ENCODE results near the gene PMAIP1.
"Not testable (repeated sequence)": the region's sequence is repeated elsewhere in the genome, so short reads cannot be mapped to it uniquely, and the experiment has no call there.

Gene PMAIP1

DNA sequence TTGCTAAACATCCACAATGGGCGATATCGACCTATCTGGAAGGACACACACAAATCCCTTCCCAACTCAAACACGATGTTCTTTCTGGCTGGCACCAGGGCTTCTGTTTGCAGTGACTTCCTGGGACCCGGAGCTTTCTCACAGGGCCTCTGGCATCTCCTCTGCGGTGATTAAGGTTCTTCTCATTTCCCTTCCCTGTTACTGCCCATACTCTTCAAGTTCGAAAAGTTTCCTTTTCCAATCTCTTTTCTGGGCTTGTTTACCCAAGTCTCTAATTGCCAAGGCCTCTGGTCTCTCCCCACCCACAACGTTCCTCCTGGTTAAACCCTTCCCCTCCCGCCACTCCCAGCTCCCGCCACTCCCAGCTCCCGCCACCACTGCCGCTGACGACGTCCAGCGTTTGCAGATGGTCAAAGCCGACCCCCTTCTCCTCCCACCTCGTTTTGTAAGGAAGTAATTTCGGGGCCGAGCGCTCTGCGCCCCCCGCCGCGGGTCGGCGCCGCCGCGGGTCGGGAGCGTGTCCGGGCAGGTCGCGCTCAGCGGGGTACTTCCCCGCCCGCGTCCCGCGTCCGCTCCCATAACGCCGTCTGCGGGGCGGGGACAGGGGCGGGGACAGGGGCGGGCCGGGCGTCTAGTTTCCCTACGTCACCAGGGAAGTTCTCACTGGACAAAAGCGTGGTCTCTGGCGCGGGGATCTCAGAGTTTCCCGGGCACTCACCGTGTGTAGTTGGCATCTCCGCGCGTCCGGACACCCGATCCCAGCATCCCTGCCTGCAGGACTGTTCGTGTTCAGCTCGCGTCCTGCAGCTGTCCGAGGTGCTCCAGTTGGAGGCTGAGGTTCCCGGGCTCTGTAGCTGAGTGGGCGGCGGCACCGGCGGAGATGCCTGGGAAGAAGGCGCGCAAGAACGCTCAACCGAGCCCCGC, at the start of gene PMAIP1:
TSS of gene PMAIP1 (plus strand) at position 699 of the 924 bp plus-strand sequence. CDS start at position 881, 182 bp downstream.
- peak; percentile 87 for DNase-seq
- H3K27me3 Mint-ChIP-seq: no peaks in the 10 kb centered on the region
- H3K36me3 Mint-ChIP-seq (ENCODE audit: low read depth): peaks cover 40% of the 10 kb centered on the region
- peak within 1 kb of the TSS; percentile 97 for H3K4me3 Mint-ChIP-seq
- H3K9me3 Mint-ChIP-seq: no peaks in the 10 kb centered on the region
- ATAC-seq: peak; percentile 79
- peak within 1 kb of the TSS; percentile 97 for H3K27ac Mint-ChIP-seq
- peaks cover 35% of the 10 kb centered on the region for H3K4me1 Mint-ChIP-seq

DNA sequence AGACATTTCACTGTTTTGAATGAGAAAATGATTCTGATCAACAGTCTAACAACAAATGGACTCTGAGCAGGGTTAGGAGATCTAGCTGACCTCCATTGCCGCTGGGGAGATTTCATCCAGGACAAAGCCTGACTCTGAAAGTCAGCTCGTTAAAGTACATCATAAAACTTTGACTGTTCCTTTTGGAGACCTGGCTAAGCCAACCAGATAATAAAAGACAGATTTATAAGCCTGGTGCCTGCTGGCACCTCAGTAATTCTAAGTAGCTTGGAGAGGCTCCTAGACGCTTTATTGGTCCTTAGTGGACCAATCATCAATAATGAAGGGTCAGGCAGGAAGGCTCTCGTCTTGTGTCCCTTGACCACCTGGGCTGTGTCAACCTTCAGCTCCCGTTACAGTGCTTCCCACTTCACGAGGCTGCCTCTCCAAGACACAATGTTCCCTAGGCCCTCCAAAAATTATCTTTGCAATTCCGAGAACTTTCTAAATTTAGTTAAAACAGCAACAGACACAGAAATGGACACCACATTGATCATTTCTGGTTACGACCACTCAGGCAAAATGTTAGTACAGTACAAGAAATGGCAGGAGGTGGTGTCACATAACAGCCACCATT, 47.9 kb upstream of the PMAIP1 start:
- peaks cover 15% of the 10 kb centered on the region for H3K4me1 Mint-ChIP-seq
- H3K27ac Mint-ChIP-seq: no peak overlapping the region
- ATAC-seq: no peak

DNA sequence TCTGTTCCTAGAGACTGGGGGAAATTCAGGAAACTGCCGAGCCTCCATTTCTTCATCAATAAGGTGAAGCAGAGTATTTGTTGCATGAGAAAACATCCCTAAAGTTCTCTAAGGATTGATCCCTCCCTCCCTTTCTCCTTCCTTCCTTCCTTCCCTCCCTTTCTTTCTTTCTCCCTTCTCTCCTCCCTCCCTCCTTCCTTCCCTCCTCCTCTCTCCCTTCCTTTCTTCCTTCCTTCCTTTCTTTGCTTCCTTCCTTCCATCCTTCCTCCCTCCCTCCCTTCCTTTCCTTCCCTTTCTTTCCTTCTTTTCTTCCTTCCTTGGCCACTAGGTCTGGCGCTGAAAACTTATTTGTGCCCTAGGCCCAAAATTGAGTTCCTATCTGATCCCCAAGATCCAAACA, 47.2 kb upstream of the PMAIP1 start:
- no peak overlapping the region for H3K4me3 Mint-ChIP-seq
- no peaks in the 10 kb centered on the region for H3K36me3 Mint-ChIP-seq (ENCODE audit: low read depth)
- peaks cover 8% of the 10 kb centered on the region for H3K4me1 Mint-ChIP-seq
- no peak for ATAC-seq
- no peak for DNase-seq
- H3K27ac Mint-ChIP-seq: no peak overlapping the region
- no peaks in the 10 kb centered on the region for H3K9me3 Mint-ChIP-seq
- H3K27me3 Mint-ChIP-seq: peaks cover 2% of the 10 kb centered on the region

More for the DNA sequence above, 47.9 kb upstream of the PMAIP1 start:
- Mint-ChIP-seq H3K27me3 (peaks cover 2% of the 10 kb centered on the region), H3K4me3 (no peak overlapping the region), H3K9me3 (no peaks in the 10 kb centered on the region), H3K36me3 (ENCODE audit: low read depth) (no peaks in the 10 kb centered on the region)
- DNase-seq: no peak

DNA sequence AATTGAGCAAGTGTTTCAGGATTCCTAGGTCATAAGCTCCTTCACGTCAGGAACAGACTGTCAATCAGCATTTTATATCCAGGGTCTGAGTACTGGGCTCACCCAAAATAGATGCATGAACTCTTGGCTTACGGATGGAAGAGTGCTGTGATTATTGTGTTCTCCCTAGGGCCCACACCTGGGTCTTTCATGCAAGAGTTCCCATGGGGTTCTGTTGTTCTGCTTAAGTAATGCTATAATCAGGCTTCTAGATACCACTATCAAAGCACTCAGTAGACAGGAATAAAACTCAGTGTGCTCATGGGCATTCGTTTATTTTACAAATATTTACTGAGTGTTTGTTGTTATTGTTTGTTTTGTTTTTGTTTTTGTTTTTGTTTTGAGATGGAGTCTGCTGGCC, 46.4 kb upstream of the PMAIP1 start:
- no peak overlapping the region for H3K4me3 Mint-ChIP-seq
- no peaks in the 10 kb centered on the region for H3K9me3 Mint-ChIP-seq
- DNase-seq (no peak), ATAC-seq (no peak)
- no peak overlapping the region for H3K27ac Mint-ChIP-seq
- H3K4me1 Mint-ChIP-seq: no peaks in the 10 kb centered on the region
- H3K36me3 Mint-ChIP-seq (ENCODE audit: low read depth): no peaks in the 10 kb centered on the region
- no peaks in the 10 kb centered on the region for H3K27me3 Mint-ChIP-seq

DNA sequence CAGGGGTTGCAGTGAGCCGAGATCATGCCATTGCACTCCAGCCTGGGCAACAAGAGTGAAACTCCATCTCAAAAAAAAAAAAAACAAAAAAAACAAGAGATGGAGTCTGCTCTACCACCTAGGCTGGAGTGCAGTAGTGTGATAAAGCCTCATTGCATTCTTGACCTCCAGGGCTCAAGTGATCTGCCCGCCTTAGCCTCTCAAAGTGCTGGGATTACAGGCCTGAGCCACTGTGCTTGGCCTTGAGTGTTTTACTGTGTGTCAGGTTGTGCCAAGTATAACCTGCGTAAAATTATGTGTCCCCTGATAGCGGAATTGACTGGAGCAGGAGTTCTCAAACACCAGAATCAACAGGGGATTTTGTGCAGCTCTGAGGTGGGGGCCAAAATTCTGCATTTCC, 45.8 kb upstream of the PMAIP1 start:
- not testable (repeated sequence) for H3K4me3 Mint-ChIP-seq; DNase-seq; H3K9me3 Mint-ChIP-seq; ATAC-seq; H3K36me3 Mint-ChIP-seq (ENCODE audit: low read depth); H3K27me3 Mint-ChIP-seq; H3K4me1 Mint-ChIP-seq; H3K27ac Mint-ChIP-seq

DNA sequence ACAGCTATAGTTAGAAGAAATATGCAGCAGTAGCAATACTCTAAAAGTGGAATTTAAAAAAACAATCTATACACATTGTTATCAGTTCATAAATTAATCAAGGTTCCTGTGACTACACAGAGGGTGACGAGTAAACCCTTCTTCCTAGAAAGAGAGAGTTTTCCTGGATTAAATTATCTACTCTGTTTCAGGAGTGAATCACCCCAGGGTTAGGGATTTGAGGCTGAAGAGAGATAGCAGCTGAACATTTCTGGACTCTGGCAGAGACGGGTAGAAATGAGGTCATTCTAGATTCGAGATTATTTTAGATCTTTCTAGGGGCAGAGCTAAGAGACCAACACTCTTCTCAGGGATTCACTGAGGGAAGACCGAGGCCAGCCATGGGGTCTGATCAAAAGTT, 38.8 kb upstream of the PMAIP1 start:
- H3K4me1 Mint-ChIP-seq: peaks cover 2% of the 10 kb centered on the region
- no peak overlapping the region for H3K4me3 Mint-ChIP-seq
- H3K27ac Mint-ChIP-seq: no peak overlapping the region
- ATAC-seq (no peak), DNase-seq (no peak)
- no peaks in the 10 kb centered on the region for H3K9me3 Mint-ChIP-seq
- no peaks in the 10 kb centered on the region for H3K36me3 Mint-ChIP-seq (ENCODE audit: low read depth)
- peaks cover 2% of the 10 kb centered on the region for H3K27me3 Mint-ChIP-seq

DNA sequence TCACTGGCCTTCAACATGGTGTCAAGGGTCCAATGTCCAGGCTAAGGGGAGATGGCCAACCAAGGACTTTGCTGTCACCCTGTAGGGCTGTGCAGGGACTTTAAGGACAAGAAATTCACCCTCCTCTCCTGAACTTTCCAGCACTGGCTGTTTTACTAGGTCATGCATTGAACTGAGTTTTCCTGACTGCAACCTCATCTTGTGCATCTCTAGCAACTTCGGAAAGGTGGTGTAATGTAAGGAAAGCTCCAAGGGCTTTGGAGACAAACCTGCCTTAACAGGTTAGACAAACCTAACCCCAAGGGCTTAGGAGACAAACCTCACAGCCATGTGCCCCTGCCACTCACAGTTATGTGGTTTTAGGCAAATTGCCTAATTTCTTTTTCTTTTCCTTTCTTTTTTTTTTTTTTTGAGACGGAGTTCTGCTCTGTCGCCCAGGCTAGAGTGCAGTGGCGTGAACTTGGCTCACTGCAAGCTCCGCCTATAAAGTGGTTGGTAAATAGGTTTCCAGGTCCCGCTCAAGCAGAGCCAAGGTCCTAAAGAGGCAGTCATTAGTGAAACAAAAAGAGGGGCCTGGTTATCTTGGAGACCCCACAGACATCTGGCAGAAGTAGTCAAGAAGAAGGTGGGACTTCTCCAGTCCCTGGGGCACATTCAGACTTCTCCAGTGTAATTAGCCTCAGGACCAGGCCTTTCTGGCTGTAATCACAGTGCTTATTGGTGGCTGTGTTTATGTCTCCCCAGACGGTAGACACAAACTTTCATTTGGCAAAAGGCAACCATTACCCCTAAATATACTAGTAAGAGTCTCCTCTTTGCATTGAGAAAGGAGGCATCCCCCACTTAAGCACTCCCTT, 37.6 kb upstream of the PMAIP1 start:
- Mint-ChIP-seq H3K4me3 (no peak overlapping the region), H3K27me3 (peaks cover 5% of the 10 kb centered on the region), H3K9me3 (no peaks in the 10 kb centered on the region), H3K27ac (no peak overlapping the region), H3K36me3 (ENCODE audit: low read depth) (no peaks in the 10 kb centered on the region), H3K4me1 (peaks cover 2% of the 10 kb centered on the region)
- ATAC-seq: no peak
- no peak for DNase-seq

DNA sequence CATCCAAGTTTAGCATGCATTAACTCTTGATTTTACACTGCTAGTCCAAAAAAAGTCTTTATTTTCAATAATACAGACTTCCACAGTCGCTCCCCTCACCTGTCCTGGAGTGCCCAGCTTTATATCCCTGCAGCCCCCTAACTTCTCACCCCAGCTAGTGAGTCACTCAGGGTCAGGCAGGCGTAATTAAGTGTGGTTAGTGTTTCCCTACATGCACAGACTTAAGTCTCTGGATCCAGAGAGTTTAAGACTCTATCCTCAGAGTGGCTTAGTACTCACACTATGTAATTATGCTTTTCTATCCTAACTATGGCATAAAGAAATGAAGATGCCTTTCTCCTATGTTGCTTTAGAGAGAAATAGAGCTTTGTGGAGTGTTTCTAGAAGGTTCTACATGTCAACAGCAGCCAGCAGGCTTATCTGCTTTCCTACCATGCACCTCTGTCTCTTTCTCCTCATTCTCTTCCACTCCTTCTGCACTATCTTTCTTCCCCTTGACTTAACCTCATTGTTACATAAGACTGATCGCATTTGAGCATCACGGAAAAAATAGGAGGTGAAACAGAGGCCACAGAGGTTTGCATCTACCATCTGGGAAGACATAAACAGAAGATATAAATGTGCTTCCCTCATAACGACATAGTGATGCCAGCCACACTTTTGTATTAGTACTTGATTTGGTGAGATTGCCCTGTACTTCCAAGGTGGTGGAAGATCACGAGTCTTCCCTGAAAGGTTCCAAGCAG, 34.4 kb upstream of the PMAIP1 start:
- Mint-ChIP-seq H3K27ac (no peak overlapping the region), H3K36me3 (ENCODE audit: low read depth) (no peaks in the 10 kb centered on the region), H3K4me3 (no peak overlapping the region), H3K9me3 (no peaks in the 10 kb centered on the region), H3K27me3 (peaks cover 5% of the 10 kb centered on the region), H3K4me1 (peaks cover 2% of the 10 kb centered on the region)
- ATAC-seq (no peak), DNase-seq (no peak)

DNA sequence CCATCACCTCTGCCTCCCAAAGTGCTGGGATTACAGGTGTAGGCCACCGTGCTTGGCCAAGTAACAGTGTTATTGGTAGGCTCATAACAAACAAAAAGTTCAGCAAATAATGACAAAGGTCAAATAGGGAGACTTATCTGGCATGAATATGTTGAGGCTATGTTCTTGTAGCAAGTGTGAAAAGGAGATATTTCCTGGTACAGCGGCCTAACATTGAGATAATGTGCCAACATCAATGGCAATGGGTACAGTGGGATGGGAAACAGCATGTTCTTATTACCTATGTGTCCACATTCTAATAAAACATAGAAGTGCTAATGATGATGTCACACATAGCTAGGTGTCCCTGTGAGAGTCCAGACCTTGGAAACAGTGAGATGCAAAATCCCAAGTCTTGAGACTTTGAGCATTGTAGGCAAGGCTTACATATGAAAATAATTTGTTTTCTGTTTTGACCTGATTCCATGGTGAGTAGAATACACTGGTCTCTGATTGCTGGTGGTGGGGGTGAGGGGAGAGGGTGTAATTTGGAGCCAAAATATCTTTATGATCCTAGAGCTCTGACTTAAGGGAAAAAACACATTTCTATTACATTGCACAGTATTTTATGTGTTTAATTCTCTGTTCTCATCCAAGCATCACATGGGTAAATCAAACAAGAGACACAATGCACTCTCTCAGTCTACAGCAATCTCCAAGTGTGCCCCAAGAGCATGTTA, 33.1 kb upstream of the PMAIP1 start:
- no peak for ATAC-seq
- Mint-ChIP-seq H3K36me3 (ENCODE audit: low read depth) (no peaks in the 10 kb centered on the region), H3K27ac (no peak overlapping the region), H3K4me3 (no peak overlapping the region), H3K4me1 (peaks cover 2% of the 10 kb centered on the region), H3K27me3 (peaks cover 4% of the 10 kb centered on the region), H3K9me3 (no peaks in the 10 kb centered on the region)
- DNase-seq: no peak

DNA sequence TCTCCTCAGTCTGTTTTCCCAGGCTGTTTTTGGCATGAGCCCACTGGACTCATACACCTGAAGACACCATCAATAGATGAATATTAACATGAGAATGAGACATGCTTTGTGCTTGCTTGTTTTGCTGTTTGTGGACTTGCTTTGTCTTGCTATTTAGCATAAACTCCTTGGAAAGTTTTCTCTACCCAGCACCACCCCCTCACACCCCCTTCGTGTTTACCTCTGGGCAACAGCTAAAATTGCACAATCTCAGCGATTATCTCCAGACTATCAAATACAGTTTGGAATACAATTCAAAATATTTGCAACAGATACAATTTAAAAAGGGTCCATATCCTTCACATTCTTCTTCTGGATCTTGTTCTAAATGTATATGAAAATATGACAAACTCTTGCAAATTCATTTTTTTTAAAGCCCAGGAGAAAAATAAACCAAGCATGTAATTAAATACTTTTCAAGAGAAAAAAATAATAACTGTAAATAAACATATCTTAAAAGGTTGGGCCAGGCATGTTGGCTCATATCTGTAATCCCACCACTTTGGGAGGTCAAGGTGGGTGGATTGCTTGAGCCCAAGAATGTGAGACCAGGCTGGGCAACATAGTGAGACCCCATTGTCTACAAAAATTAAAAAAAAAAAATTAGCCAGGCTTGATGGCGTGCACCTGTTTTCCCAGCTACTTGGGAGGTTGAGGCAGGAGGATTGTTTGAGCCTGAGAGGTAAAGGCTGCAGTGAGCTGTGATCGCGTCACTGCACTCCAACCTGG, 32.3 kb upstream of the PMAIP1 start:
- Mint-ChIP-seq H3K27me3 (peaks cover 3% of the 10 kb centered on the region), H3K36me3 (ENCODE audit: low read depth) (no peaks in the 10 kb centered on the region), H3K27ac (no peak overlapping the region), H3K4me3 (no peak overlapping the region), H3K4me1 (peaks cover 2% of the 10 kb centered on the region), H3K9me3 (no peaks in the 10 kb centered on the region)
- DNase-seq: no peak
- no peak for ATAC-seq

DNA sequence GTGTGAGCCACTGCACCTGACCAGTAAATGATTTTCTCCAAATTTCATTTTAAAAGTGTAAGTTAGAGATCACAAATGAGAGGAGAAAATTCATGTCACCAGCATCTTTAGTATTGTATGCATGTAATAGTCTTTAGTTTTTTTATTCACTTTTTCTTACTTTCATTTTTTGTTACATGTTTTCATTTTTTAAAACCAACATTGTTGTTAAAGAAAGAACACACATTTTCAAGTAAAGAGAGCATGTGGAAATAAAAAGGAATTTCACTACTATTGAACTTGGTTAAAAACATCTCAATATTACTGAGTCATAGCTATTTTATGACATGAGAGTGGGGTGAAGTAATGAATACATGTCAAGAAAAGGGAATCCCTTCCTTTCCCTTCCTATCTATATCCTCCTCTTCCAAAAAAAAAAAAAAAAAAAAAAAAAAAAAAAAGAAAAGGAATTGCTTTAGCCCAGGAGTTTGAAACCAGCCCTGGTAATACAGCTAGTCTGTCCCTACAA, 29.1 kb upstream of the PMAIP1 start:
- Mint-ChIP-seq H3K27me3 (peaks cover 6% of the 10 kb centered on the region), H3K4me3 (no peak overlapping the region), H3K27ac (no peak overlapping the region), H3K4me1 (peaks cover 4% of the 10 kb centered on the region), H3K9me3 (no peaks in the 10 kb centered on the region), H3K36me3 (ENCODE audit: low read depth) (no peaks in the 10 kb centered on the region)
- ATAC-seq: no peak
- DNase-seq: no peak

DNA sequence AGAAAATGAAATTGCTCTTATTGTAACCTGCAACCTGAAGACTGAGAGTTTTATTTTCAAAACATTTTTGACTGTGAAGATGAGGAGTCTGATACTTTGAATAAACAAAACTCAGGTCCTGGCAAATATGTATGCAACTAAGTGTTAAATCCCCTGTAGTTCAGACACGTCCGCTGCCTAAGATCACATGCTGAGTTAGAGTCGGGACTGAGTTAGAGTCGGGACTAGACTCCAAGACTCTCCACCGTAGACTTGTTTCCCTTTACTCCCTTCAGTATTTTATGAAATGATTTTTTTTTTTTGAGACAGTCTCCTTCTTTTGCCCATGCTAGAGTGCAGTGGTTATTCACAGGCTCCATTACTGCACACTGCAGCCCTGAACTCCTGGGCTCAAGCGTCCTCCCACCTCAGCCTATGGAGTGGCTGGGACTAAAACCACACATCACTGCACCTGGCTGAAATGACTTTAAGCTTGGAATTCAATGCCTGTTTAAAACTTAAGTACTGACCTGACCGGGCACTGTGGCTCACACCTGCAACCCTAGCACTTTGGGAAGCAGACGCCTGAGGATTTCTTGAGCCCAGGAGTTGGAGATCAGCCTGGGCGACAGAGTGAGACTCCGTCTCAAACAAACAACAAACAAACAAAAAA, 28.0 kb upstream of the PMAIP1 start:
- Mint-ChIP-seq H3K27ac (no peak overlapping the region), H3K4me3 (no peak overlapping the region), H3K4me1 (peaks cover 14% of the 10 kb centered on the region), H3K9me3 (no peaks in the 10 kb centered on the region), H3K27me3 (peaks cover 5% of the 10 kb centered on the region), H3K36me3 (ENCODE audit: low read depth) (no peaks in the 10 kb centered on the region)
- no peak for ATAC-seq
- DNase-seq: no peak

All from activated naive CD8-positive, alpha-beta T cell treated with anti-CD3 and anti-CD28 coated beads, Interleukin-2, amount 50 U/mL, for 24 hours (primary cell).